ENCODE measurements around the gene MT4.
A peak's percentile ranks its signal among the peaks of the same experiment; 100 is the strongest.
"Not testable (repeated sequence)": the region's sequence is repeated elsewhere in the genome, so short reads cannot be mapped to it uniquely, and the experiment has no call there.

Gene MT4

DNA sequence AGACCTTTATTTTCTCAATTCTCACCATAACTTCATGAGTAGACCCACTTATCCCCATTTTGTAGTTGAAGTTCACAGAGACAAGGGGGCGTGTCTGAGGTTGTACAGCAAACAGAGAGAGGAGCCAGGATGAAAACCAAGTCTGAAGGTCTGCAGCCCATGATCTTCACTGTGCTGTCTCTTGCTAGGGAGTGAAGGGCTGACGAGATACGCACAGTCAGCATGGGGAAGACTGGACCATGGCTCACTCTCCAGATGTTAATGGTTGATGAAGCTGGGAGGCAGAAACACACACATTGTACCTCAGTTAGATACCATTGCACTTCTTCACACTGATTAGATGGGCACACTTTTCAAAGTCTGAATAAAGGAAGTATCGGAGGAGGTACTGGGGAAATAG, 5.8 kb upstream of the MT4 start:
- no peak for DNase-seq (ENCODE audit: low spot score)

DNA sequence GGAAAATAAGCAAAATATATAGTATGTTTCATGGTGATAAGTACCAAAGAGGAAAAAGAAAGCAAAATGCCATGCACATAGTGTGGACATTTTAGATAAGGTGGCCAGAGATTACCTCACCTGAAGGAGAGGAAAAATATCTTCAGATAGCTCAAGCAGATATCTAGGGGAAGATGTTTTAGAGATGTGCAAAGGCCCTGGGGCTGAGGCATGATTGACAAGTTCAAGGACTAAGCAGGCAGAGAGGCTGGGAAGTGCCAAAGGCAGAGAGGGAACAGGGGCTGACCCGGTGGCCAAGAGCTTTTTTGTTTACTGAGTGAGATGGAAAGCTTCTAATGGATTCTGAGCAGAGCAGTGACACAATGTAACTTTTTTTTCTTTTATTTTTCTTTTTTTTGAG, 4.4 kb upstream of the MT4 start:
- DNase-seq (ENCODE audit: low spot score) = no peak

DNA sequence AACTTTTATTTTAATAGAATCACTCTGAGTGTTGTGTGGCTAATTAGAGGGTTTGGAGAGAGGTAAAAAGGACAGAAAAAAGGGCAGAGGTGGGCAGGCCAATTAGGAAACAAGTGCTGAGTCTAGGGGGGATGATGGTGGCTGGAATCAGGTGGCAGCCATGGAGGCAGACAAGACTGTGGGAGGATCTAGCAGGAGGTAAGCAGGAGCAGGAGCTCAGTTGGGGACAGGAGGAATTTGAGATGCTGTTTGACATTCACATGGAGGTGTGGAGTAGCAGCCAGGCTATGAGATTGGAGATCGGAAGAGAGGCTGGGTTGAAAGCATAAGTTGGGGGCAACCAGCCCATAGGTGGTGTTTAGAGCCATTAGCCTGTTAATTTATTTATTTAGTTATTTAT, 3.7 kb upstream of the MT4 start:
- DNase-seq (ENCODE audit: low spot score) = no peak

DNA sequence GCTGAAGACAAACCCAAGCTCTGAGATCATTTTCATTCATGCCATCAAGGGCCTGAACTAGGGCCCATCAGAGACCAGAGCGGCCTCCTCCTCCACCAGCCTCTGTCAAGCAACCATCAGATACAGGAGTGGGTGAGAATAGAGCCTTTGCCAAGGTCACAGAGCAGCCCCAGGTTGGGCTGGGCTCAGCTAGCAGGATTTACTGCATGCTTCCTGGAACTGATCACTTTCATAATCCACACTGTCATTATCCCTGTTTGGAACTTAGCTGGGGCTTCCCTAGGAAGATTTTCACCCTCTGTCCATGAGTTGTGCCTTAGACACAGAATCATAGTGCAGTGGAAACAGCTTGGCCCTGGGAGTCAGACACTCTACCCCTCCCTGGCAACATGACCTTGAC, 5.1 kb downstream of the MT4 start:
- no peak for DNase-seq (ENCODE audit: low spot score)

DNA sequence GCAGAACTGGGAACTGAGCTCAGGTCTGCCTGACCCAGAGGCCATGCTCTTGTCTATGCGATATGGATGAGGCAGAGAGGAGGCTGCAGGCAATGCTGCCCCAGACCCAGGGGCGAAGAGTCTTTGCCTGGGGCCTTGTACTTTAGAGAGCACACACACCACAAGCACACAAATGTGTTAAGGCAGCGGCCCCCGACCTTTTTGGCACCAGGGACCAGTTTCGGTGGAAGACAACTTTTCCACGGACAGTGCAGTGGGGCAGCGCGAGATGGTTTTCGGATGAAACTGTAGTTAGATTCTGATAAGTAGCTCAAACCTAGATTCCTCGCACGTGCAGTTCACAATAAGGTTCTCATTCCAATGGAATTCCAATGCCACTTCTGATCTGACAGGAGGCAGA, 6.7 kb downstream of the MT4 start:
- DNase-seq (ENCODE audit: low spot score) = no peak

- no peak for DNase-seq (ENCODE audit: low spot score)
Observed at GRCh38 chr16:56574625-56575024, 9.8 kb downstream of the MT4 start.

- peak; percentile 84 for DNase-seq (ENCODE audit: low spot score)
Observed at GRCh38 chr16:56576585-56577299, 11.9 kb downstream of the MT4 start.

- DNase-seq (ENCODE audit: low spot score) = no peak
Observed at GRCh38 chr16:56577300-56577625, 12.4 kb downstream of the MT4 start.

- DNase-seq (ENCODE audit: low spot score) = no peak
Observed at GRCh38 chr16:56580391-56581048, 15.6 kb downstream of the MT4 start.

DNA sequence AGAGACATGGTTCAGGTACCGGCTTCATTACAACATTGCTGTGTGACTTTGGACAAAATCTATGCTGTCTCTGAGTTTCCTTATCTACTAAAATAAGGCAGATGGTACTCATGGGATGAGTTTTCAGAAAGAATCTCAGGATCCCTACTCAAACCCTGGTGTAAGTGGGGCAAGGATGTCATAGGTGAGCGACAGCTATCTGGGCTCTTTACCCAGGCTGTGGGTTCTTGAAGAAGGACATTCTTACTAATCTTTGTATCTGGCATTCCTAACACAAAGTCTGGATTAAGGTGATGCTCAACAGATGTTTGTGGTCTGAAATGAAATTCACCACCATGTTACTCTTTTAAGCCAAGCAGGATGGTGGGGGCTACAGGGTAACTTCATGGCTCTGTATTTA, 18.0 kb downstream of the MT4 start:
- not testable (repeated sequence) for DNase-seq (ENCODE audit: low spot score)

DNA sequence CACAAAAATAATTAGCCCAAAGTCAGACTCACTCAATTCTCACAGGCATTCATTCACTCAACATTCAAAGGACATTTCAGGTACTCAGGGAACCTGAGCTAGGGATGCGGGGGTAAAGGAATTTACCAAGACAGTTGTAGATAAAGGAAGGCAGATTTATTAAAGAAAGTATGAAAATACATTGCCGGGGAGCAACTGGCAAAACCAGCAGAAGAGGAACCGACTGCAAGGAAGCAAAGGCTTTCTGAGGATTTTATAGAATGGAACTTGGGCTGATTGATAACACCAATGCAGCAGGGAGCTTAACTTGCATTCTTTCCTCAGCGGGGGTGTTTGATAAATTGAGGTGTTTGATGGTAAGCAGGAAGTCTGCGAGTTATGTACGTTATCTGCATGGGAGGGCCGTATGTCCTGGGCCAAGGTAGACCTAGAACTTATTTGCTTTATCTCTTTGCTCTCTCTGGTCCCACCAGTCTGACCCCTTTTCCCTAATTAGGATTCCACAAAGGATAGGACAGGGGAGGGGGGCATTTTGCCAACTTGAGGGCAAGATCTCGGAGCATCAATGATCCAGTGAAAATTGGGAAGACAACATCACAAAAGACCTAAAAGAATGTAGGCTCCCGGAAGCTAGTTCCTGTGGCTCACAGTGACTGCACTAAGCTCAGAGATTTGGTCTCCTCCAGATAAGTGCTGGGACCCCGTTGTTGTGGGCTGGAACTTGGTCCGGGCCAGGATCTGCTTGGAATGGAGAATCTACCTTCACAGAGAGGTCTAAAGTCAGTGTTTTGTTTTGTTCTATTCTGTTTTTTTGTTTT, 18.7 kb downstream of the MT4 start:
- no peak for DNase-seq (ENCODE audit: low spot score)

- no peak for DNase-seq (ENCODE audit: low spot score)
Observed at GRCh38 chr16:56584276-56584675, 19.4 kb downstream of the MT4 start.

DNA sequence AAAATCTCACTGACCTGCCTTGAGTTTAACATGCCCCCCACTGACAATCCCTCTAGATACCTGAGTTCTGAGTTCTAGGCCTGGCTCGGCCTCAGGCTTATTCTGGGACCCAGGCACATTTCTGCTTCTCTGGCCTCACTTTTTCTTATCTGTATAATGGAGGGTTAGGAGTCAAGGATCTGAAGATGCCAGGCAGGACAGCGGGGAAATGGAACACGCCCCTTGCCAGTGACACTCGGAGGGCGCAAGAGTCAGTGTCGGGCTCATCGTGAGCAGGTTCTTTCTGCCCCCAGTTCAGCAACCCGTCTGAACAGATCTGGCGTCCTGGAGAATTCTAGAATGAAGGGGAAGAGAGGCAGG, 23.9 kb downstream of the MT4 start:
- DNase-seq (ENCODE audit: low spot score) = no peak

- DNase-seq (ENCODE audit: low spot score) = peak; percentile 18
Observed at GRCh38 chr16:56589141-56590039, 24.5 kb downstream of the MT4 start, which contains the start of gene MT3. TSS of gene MT3 (plus strand) at chr16:56589528. CDS start at chr16:56589591, 63 bp downstream.

DNA sequence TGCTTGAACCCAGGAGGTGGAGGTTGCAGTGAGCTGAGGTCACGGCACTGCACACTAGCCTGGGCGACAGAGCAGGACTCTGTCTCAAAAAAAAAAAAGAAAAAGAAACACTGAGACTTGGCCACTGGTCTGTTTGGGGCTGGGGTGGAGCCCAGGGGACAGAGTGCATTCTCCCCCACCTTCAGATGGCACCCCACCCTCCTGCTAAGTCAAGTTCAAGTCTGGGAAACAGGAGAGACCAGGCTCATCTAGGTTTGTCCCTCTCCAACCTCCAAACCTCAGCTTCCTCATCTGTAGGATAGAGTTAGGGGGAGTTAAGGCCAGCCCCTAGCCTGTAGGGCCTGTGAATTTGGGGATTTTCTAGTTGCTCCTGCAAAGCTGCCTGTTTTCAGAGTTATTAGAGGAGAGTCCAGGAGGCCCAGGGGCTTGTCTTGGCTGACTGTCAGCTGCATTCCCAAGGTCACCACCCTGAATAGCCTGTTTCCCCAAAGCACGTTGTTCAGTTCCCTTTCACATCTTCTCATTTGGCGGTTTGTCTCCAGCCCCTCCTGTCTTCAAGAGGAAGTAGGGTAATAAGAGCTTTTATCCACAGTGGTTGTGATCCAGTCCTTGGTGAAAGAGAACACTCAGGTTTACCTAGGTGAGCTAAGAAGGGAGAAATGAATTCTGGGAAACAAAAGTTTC, 26.6 kb downstream of the MT4 start:
- no peak for DNase-seq (ENCODE audit: low spot score)

GRCh38 chr16:56593573-56594291, 28.9 kb downstream of the MT4 start:
- no peak for DNase-seq (ENCODE audit: low spot score)

- DNase-seq (ENCODE audit: low spot score) = no peak
Observed at GRCh38 chr16:56594292-56594619, 29.4 kb downstream of the MT4 start.

DNA sequence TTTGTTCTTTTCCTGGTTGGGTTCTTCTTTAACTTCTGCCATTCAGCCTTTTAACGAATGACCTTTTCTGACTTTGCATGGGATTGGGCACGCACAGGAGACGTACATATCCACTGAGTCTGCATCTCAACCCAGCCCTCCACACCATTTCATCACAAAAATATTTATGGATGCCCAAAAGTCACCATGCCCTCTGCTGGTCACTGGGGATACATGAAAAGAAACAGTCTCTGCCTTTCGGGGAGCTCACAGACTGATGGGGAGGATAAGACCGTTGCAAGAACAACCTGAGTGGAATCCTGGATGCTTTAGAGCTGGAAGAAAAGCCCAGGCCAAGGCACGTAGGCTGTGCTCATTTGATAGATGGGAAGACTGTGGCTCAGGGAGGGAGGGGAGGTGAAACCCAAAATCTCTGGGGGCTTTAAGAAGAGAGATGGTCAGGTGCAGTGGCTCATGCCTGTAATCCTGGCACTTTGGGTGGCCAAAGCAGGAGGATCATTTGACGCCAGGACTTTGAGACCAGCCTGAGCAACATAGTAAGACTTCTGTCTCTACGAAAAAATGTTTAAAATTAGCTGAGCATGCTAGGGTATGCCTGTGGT, 35.6 kb downstream of the MT4 start:
- DNase-seq (ENCODE audit: low spot score) = peak; percentile 38

DNA sequence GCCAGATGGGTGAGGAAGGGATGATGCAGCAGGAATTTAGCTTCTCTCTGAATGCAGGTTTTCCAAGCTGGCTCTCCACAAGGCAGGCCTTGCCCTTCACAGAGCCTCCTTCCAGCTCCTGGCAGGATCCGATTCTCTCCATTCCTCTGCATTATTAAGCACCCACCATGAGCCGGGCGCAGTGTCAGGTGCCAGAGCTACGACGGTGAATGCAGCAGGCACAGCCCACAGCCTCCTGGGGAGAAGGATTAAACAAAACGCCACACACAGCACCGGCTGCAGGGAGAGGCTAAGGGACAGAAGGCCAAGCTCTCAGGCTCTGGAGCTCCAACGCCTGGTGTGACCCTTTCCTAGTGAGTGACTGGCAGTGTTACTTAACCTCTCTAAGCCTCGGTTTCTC, 36.5 kb downstream of the MT4 start:
- no peak for DNase-seq (ENCODE audit: low spot score)

- DNase-seq (ENCODE audit: low spot score) = no peak
Observed at GRCh38 chr16:56603589-56603988, 38.7 kb downstream of the MT4 start.

DNA sequence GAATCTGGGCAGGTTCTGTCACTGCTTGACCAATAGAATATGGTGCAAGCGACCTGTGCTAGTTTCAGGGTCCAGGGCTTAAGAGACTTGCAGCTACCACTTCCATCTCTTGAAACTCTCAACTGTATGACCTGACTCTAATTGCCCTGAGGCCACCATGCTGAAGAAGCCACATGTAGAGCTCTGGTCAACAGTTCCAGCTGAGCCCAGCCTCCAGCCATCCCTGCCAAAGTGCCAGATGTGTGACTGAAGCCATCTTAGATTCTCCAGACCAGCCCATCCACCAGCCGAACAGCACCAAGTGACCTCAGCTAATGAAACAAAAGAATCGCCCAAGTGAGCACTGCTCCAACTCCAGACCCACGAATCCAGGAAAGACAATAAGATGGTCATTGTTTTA, 40.1 kb downstream of the MT4 start:
- DNase-seq (ENCODE audit: low spot score) = no peak

All from LoVo (cell line).